Transverse colon (tissue), 4 donors: ENCODE measurements around the gene SHC1. TPM values are rescaled to one million over a fixed set of nuclear protein-coding genes. Genes with fewer than 3 reads are reported as not detected.

Experiments used
- DNase-seq: peaks from one replicate; pipeline ENCODE4 v3.0.0-alpha.2; 2019
- H3K27ac ChIP-seq, 4 donors: fragments of 200-600 bp; sonication (generic); 2 replicates each; pipeline ENCODE4 v1.5.1; 2016 to 2018; ENCODE audit warnings: inconsistent platforms in 4 of 4
- H3K27me3 ChIP-seq: fragments of 200-600 bp; sonication (generic); 2 replicates; pipeline ENCODE4 v1.5.1; 2017; ENCODE audit warnings: inconsistent platforms
- H3K36me3 ChIP-seq, 4 donors: fragments of 200-600 bp; sonication (generic); 2 replicates each; pipeline ENCODE4 v1.5.1; 2017 to 2019; ENCODE audit warnings: inconsistent platforms in 4 of 4
- H3K4me1 ChIP-seq, 4 donors: fragments of 200-600 bp; sonication (generic); 2 replicates each; pipeline ENCODE4 v1.5.1; 2017 to 2020; ENCODE audit warnings: inconsistent platforms in 4 of 4
- H3K4me3 ChIP-seq, 4 donors: fragments of 200-600 bp; sonication (generic); 1 replicate in 1 of 4; 2 replicates in 3 of 4; pipeline versions ENCODE4 v1.5.1 to v1.6.1; 2017 to 2019; ENCODE audit warnings: inconsistent platforms in 4 of 4
- H3K9me3 ChIP-seq, 2 donors: fragments of 200-600 bp; sonication (generic); 2 replicates each; pipeline ENCODE4 v1.5.1; 2017 to 2019; ENCODE audit warnings: inconsistent platforms in 2 of 2
- EP300 ChIP-seq: sonication (generic); formaldehyde crosslinking; IDR thresholded peaks from one replicate; pipeline ENCODE4 v1.6.1; 2017; ENCODE audit warnings: antibody characterized with exemption, low read depth
- POLR2A ChIP-seq: fragments of 450-650 bp; IDR thresholded peaks from one replicate; pipeline ENCODE4 v1.6.1; 2016; ENCODE audit warnings: antibody characterized with exemption, mild to moderate bottlenecking, moderate library complexity
- POLR2AphosphoS5 ChIP-seq, 3 donors: sonication (generic); formaldehyde crosslinking; IDR thresholded peaks; one replicate each; pipeline ENCODE4 v1.6.1; 2016; ENCODE audit warnings: antibody characterized with exemption in 3 of 3
- WGBS, 2 donors: methylation state at CpG; one replicate each; pipeline ENCODE4 v1.1.5; 2018; ENCODE audit warnings: low coverage in 1 of 2; 5-methylcytosine and 5-hydroxymethylcytosine counted together
- in situ Hi-C, 4 donors: fragments of 200-750 bp; cut with MboI; loops; one replicate each; pipeline versions ENCODE4 v1.15.0 to v1.15.1; 2017; ENCODE audit warnings: low sequenced_read_pairs in 3 of 4, low pct_ligation_motif_present in 1 of 4, low pct_unique_long_range_greater_than_20kb in 1 of 4
- intact Hi-C: fragments of 100-400 bp; cut with DNase I; formaldehyde crosslinking; loops from one replicate; pipeline ENCODE4 v1.15.1; 2023; ENCODE audit warnings: low total_unique reads
- total RNA-seq, 4 donors: library from RNA; depleted of rRNA; stranded (reverse); fragments of >200 nt; gene quantifications; one replicate each; pipeline ENCODE4 v1.1.0, GENCODE V29; 2016
- TF ChIP-seq, protein P1 (sequence below), 5 experiments: fragments of 200-600 bp in 3 of 5; fragments of 450-650 bp in 2 of 5; sonication (generic) in 3 of 5; IDR thresholded peaks; 1 replicate in 2 of 5; 2 replicates in 3 of 5; pipeline ENCODE4 v1.5.1; 2016 to 2017; ENCODE audit warnings: antibody characterized with exemption in 5 of 5, inconsistent platforms in 3 of 5, mild to moderate bottlenecking in 2 of 5, moderate library complexity in 1 of 5

The SHC1 gene
- total RNA-seq, 4 donors from 2014 or later = 71.1 to 149 (median 92.0) TPM

DNA sequence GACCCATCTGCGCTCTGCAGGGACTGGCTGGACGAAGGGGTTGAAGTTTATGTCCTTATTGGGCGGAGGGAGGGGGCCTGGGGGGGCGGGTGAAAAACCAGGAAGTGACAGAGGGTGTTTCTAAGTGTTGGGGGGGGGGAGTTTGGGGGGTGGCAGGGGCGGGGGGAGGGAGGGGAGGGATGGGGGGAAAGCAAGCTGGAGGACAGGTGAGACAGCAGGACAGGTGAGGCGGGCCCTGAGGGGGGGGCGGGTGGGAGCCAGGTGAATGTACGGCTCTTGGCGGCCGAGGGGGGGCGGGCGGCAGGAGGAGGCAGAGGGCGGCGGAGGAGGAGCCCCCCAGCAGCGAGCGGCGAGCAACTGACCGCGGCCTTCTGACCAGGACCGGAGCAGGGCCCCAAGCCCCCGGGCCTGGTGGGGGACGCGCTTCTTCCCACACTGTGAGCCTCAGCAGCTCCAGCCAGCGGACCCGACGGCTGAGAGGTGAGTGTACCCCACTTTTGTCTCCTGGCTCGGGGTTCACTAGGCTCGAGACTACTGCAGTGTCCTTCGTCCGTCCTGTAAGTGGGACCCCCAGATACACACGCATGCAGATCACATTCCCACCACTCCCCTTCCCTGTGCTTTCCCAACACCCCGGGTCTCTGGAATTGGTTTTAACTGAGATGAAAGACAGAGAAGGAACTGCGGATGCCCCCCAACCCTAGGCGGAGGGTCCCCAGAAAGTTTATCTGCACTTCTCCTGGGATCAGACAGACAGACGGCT, 32.1 kb upstream of the SHC1 start, which contains the start of gene ZBTB7B:
TSS of gene ZBTB7B (plus strand) at position 339 of the 763 bp plus-strand sequence. CDS start 11,859 bp downstream, outside the sequence.
- peak within 1 kb of the TSS; percentile 96 to 100 (median 98) for H3K27ac ChIP-seq
- H3K4me1 ChIP-seq = peaks cover 44 to 56% (median 54%) of the 10 kb centered on the region in 4 donors
- no peaks in the 10 kb centered on the region for H3K27me3 ChIP-seq
- no peaks in the 10 kb centered on the region for H3K36me3 ChIP-seq
- H3K4me3 ChIP-seq = peak within 1 kb of the TSS; percentile 66 to 97 (median 79)
- WGBS, 2 donors = 0% methylated on average over 4 to 23 of the region's 35 CpGs
- intact Hi-C loops = loop anchor here (5.0 kb wide), 1 partner anchor 35 kb away; no protein-coding TSS in a partner anchor
- TF ChIP-seq POLR2AphosphoS5 (IDR thresholded peaks at IDR 0.05) (peak in 1 of 3 donors; percentile 7), EP300 (no peak), POLR2A (peak; percentile 57)
- TF ChIP-seq, protein P1, sequence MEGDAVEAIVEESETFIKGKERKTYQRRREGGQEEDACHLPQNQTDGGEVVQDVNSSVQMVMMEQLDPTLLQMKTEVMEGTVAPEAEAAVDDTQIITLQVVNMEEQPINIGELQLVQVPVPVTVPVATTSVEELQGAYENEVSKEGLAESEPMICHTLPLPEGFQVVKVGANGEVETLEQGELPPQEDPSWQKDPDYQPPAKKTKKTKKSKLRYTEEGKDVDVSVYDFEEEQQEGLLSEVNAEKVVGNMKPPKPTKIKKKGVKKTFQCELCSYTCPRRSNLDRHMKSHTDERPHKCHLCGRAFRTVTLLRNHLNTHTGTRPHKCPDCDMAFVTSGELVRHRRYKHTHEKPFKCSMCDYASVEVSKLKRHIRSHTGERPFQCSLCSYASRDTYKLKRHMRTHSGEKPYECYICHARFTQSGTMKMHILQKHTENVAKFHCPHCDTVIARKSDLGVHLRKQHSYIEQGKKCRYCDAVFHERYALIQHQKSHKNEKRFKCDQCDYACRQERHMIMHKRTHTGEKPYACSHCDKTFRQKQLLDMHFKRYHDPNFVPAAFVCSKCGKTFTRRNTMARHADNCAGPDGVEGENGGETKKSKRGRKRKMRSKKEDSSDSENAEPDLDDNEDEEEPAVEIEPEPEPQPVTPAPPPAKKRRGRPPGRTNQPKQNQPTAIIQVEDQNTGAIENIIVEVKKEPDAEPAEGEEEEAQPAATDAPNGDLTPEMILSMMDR (IDR thresholded peaks at IDR 0.05) = peak in 1 of 5 experiments; percentile 9
- peak; percentile 54 for DNase-seq
- in situ Hi-C loops = no loop called here
- H3K9me3 ChIP-seq = no peaks in the 10 kb centered on the region

DNA sequence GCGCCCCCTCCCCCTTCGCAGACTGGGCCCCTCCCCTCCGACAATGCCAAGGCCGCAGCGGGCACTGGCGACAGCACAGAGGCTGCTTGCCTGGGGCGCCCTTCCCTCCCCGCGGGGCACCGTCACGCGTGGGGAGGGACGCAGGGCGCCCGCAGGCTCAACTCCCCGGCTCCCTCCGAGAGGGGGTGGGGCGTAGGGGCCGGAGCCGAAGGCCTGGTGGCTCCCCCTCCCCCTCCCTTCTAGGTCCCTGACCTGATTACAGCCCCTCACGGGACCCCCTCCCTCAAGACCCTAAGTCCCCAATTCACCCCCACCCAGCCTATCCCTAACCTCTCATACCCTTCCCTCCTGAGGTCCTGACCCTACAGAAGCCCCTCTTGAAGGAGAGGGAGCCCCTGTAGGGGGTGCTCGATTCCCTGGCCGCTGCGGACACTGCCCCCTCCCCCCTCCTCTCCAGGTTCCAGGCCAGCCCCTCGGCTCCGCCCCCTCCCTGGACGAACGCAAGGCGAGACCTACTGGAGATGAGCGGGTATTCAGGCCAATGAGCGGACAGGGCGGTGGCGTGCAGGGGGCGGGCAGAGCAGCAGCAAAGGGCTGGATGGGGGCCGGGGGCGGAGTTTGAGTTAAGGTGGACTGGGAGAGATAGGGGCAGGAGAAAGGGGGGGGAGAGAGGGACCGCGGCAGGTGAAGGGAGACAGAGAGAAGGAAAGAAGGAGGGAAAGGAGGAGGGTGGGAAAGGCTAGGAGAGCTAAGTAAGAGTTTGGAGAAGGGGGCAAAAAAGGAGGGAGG, 31.3 kb upstream of the SHC1 start:
- Histone ChIP-seq H3K36me3 (no peaks in the 10 kb centered on the region), H3K27me3 (no peaks in the 10 kb centered on the region), H3K4me3 (peak overlapping the region; percentile 66 to 90 (median 79)), H3K4me1 (peaks cover 38 to 48% (median 46%) of the 10 kb centered on the region in 4 donors), H3K9me3 (no peaks in the 10 kb centered on the region), H3K27ac (peak overlapping the region; percentile 96 to 100 (median 98))
- 0 to 1% methylated on average over 1 to 33 of the region's 38 CpGs for WGBS, 2 donors
- peak; percentile 87 for TF ChIP-seq POLR2A
- no peak for TF ChIP-seq EP300
- TF ChIP-seq, protein P1 (IDR thresholded peaks at IDR 0.05) = peak in 4 of 5 experiments; percentile 23 to 46 (median 42)
- peak; percentile 77 to 89 (median 78) for TF ChIP-seq POLR2AphosphoS5 (IDR thresholded peaks at IDR 0.05)
- in situ Hi-C loops = no loop called here
- intact Hi-C loops = loop anchor here (5.0 kb wide), 1 partner anchor 35 kb away; no protein-coding TSS in a partner anchor
- DNase-seq = peak; percentile 100

DNA sequence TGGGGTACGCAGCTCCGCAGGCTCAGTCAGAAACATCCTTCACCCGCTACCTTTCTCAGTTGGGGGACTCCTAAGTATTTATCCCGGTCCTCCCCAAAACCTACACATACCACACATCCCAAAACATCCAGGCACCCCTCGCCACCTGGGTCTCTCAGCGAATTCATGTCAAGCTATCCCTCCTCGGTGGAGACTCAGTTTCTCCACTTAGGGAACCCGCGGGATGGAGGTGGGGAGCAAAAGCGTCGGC, 30.8 kb upstream of the SHC1 start:
- Histone ChIP-seq H3K36me3 (no peaks in the 10 kb centered on the region), H3K4me3 (peak overlapping the region; percentile 66 to 90 (median 79)), H3K27me3 (no peaks in the 10 kb centered on the region), H3K27ac (peak overlapping the region; percentile 96 to 100 (median 98)), H3K9me3 (no peaks in the 10 kb centered on the region), H3K4me1 (peaks cover 33 to 43% (median 41%) of the 10 kb centered on the region in 4 donors)
- TF ChIP-seq POLR2A = no peak
- TF ChIP-seq, protein P1 (IDR thresholded peaks at IDR 0.05) = no peak
- no peak for TF ChIP-seq EP300
- WGBS, 2 donors = 0% methylated on average over 11 of the region's 11 CpGs; no CpG with 5 or more reads in 1 of the 2 donors
- intact Hi-C loops = loop anchor here (5.0 kb wide), 1 partner anchor 34 kb away; no protein-coding TSS in a partner anchor
- no peak for DNase-seq
- in situ Hi-C loops = no loop called here
